Sigmoid colon (tissue), 4 donors: ENCODE data around the gene IGFBP3.

Experiments
- EP300 ChIP-seq, 4 donors: sonication (generic); formaldehyde crosslinking; IDR thresholded peaks; one replicate each; pipeline ENCODE4 v1.6.1; 2017; ENCODE audit warnings: antibody characterized with exemption in 4 of 4
- POLR2A ChIP-seq, 2 donors: fragments of 450-650 bp; IDR thresholded peaks; one replicate each; pipeline ENCODE4 v1.6.1; 2016; ENCODE audit warnings: antibody characterized with exemption in 2 of 2, mild to moderate bottlenecking in 2 of 2, moderate library complexity in 2 of 2
- TF ChIP-seq, protein P1 (sequence below), 4 experiments: fragments of 450-650 bp in 3 of 4; fragments of 200-600 bp in 1 of 4; IDR thresholded peaks; one replicate each; pipeline ENCODE4 v1.5.1; 2016 to 2019; ENCODE audit warnings: antibody characterized with exemption in 4 of 4, mild to moderate bottlenecking in 3 of 4, moderate library complexity in 2 of 4

DNA sequence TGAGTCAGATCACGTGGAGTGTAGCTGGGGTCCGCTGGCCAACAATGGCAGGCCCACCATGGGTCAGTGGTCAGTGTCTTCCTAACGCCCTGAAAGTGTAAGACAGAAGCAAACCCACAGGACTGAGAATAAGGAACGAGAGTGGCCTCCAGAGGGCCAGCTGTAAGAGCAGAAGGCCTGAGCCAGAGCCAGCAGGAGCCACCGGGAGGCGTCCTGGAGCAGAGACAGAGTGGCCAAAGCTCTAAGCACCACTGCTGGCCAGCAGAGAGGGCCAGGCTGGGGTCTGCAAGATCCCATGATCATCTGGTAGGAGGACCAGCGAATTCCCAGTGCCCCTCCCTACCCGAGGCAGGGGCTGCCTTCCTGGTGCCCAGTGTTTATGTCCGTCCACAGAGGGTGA is 57.4 kb downstream of the IGFBP3 start:
- TF ChIP-seq, protein P1, sequence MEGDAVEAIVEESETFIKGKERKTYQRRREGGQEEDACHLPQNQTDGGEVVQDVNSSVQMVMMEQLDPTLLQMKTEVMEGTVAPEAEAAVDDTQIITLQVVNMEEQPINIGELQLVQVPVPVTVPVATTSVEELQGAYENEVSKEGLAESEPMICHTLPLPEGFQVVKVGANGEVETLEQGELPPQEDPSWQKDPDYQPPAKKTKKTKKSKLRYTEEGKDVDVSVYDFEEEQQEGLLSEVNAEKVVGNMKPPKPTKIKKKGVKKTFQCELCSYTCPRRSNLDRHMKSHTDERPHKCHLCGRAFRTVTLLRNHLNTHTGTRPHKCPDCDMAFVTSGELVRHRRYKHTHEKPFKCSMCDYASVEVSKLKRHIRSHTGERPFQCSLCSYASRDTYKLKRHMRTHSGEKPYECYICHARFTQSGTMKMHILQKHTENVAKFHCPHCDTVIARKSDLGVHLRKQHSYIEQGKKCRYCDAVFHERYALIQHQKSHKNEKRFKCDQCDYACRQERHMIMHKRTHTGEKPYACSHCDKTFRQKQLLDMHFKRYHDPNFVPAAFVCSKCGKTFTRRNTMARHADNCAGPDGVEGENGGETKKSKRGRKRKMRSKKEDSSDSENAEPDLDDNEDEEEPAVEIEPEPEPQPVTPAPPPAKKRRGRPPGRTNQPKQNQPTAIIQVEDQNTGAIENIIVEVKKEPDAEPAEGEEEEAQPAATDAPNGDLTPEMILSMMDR (IDR thresholded peaks at IDR 0.05), result no peak
- no peak for TF ChIP-seq POLR2A (IDR thresholded peaks at IDR 0.05)
- no peak for TF ChIP-seq EP300 (IDR thresholded peaks at IDR 0.05)
